Activated CD8-positive, alpha-beta T cell treated with anti-CD3 and anti-CD28 coated beads for 36 hours (primary cell): ENCODE results near the gene SAXO2. TPM values are rescaled to one million over a fixed set of nuclear protein-coding genes. Genes with fewer than 3 reads are reported as not detected.
A peak's percentile ranks its signal among the peaks of the same experiment; 100 is the strongest.
"Not testable (repeated sequence)": the region's sequence is repeated elsewhere in the genome, so short reads cannot be mapped to it uniquely, and the experiment has no call there.

Experiments
- ATAC-seq: fragments of 200-7000 bp; cut with Tn5 transposase; one replicate; pipeline ENCODE4 v1.10.0; 2021; ENCODE audit warnings: mild to moderate bottlenecking, moderate library complexity
- CTCF ChIA-PET: fragments of 350-600 bp; sonication (Branson Sonifier 250); formaldehyde crosslinking; loops from one replicate; lab custom pipeline; 2021; ENCODE audit warnings: antibody characterized with exemption; lab: Charles Lee
- POLR2A ChIA-PET: fragments of 350-600 bp; sonication (Branson Sonifier 250); formaldehyde crosslinking; loops from one replicate; lab custom pipeline; 2021; ENCODE audit warnings: antibody characterized with exemption; lab: Charles Lee
- DNase-seq: peaks from one replicate; pipeline ENCODE4 v3.0.0-alpha.2; 2020
- H3K27ac Mint-ChIP-seq: one replicate; pipeline ENCODE4 v1.8.0; 2021; ENCODE audit warnings: mild to moderate bottlenecking, mixed read lengths
- H3K27me3 Mint-ChIP-seq: one replicate; pipeline ENCODE4 v1.8.0; 2021; ENCODE audit warnings: mixed read lengths
- H3K36me3 Mint-ChIP-seq: one replicate; pipeline ENCODE4 v1.8.0; 2021; ENCODE audit warnings: low read depth, mixed read lengths
- H3K4me1 Mint-ChIP-seq: one replicate; pipeline ENCODE4 v1.8.0; 2021; ENCODE audit warnings: low read depth, mixed read lengths
- H3K4me3 Mint-ChIP-seq: one replicate; pipeline ENCODE4 v1.8.0; 2021; ENCODE audit warnings: mild to moderate bottlenecking, moderate library complexity, mixed read lengths
- H3K9me3 Mint-ChIP-seq: one replicate; pipeline ENCODE4 v1.8.0; 2021; ENCODE audit warnings: mixed read lengths
- intact Hi-C: fragments of 100-400 bp; cut with micrococcal nuclease; formaldehyde crosslinking; loops from one replicate; pipeline ENCODE4 v1.10.0; 2022
- total RNA-seq, 2 experiments: library from RNA; stranded (reverse); gene quantifications; one replicate each; pipeline ENCODE4 v1.2.3, GENCODE V29; 2021
- TF ChIP-seq, protein P1 (sequence below): fragments of 200-600 bp; IDR thresholded peaks from one replicate; pipeline ENCODE4 v1.8.0; 2022; ENCODE audit warnings: antibody characterized with exemption, mild to moderate bottlenecking

SAXO2 gene
- total RNA-seq, 2 experiments from 2014 or later: 1.1 to 2.8 TPM

GRCh38 chr15:82284381-82284780 lies 21.8 kb downstream of the SAXO2 start:
- POLR2A ChIA-PET, H3K27me3 Mint-ChIP-seq, CTCF ChIA-PET, DNase-seq, H3K27ac Mint-ChIP-seq, H3K36me3 Mint-ChIP-seq, intact Hi-C loops, H3K4me3 Mint-ChIP-seq, ATAC-seq: not testable (repeated sequence)
- Mint-ChIP-seq H3K4me1 (peaks cover 27% of the 10 kb centered on the region), H3K9me3 (peaks cover 12% of the 10 kb centered on the region)
- TF ChIP-seq, protein P1, sequence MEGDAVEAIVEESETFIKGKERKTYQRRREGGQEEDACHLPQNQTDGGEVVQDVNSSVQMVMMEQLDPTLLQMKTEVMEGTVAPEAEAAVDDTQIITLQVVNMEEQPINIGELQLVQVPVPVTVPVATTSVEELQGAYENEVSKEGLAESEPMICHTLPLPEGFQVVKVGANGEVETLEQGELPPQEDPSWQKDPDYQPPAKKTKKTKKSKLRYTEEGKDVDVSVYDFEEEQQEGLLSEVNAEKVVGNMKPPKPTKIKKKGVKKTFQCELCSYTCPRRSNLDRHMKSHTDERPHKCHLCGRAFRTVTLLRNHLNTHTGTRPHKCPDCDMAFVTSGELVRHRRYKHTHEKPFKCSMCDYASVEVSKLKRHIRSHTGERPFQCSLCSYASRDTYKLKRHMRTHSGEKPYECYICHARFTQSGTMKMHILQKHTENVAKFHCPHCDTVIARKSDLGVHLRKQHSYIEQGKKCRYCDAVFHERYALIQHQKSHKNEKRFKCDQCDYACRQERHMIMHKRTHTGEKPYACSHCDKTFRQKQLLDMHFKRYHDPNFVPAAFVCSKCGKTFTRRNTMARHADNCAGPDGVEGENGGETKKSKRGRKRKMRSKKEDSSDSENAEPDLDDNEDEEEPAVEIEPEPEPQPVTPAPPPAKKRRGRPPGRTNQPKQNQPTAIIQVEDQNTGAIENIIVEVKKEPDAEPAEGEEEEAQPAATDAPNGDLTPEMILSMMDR: peak; percentile 28

DNA sequence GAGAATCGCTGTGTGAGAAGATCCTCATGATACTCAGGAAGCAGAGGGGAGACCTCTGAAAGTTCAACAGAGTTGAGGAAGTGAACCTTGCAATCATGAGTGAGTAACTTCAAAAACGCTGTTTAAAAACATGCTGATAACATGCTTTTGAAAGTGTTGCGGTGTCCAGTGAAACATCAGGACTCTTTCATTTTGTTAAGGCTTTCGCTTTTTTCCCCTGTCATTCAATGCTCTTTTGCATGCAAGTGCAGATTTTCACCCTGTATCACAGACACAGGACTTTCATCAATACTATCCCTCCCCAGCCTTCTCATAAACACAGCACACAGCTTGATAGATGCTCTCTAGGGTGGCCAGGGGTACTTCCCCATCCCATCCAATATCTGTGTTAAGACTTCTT lies 23.9 kb downstream of the SAXO2 start:
- peak; percentile 89 for ATAC-seq
- peak overlapping the region; percentile 67 for H3K27ac Mint-ChIP-seq
- H3K4me1 Mint-ChIP-seq: peaks cover 30% of the 10 kb centered on the region
- POLR2A ChIA-PET: interaction anchor here (0.6 kb wide), 1 partner anchor 8 kb away, joined by 4 read pairs; no protein-coding TSS in a partner anchor
- H3K36me3 Mint-ChIP-seq, CTCF ChIA-PET, intact Hi-C loops, H3K27me3 Mint-ChIP-seq, DNase-seq: not testable (repeated sequence)
- H3K9me3 Mint-ChIP-seq: peaks cover 18% of the 10 kb centered on the region
- peak overlapping the region; percentile 7 for H3K4me3 Mint-ChIP-seq

GRCh38 chr15:82288202-82288601 lies 25.6 kb downstream of the SAXO2 start:
- H3K4me3 Mint-ChIP-seq, POLR2A ChIA-PET, intact Hi-C loops, H3K36me3 Mint-ChIP-seq, H3K27ac Mint-ChIP-seq, CTCF ChIA-PET, H3K27me3 Mint-ChIP-seq, DNase-seq, ATAC-seq: not testable (repeated sequence)
- Mint-ChIP-seq H3K9me3 (peaks cover 18% of the 10 kb centered on the region), H3K4me1 (peaks cover 30% of the 10 kb centered on the region)

GRCh38 chr15:82292271-82292670 lies 29.7 kb downstream of the SAXO2 start:
- ATAC-seq: no peak
- intact Hi-C loops: no loop called here
- no peak for DNase-seq
- Mint-ChIP-seq H3K27ac (no peak overlapping the region), H3K27me3 (no peaks in the 10 kb centered on the region), H3K9me3 (peaks cover 18% of the 10 kb centered on the region), H3K36me3 (no peaks in the 10 kb centered on the region), H3K4me1 (peaks cover 7% of the 10 kb centered on the region), H3K4me3 (no peak overlapping the region)
- TF ChIP-seq, protein P1: no peak
- POLR2A ChIA-PET: no interaction called here
- CTCF ChIA-PET: interaction anchor here (0.6 kb wide), 1 partner anchor 1290 kb away, joined by 3 read pairs; no protein-coding TSS in a partner anchor

DNA sequence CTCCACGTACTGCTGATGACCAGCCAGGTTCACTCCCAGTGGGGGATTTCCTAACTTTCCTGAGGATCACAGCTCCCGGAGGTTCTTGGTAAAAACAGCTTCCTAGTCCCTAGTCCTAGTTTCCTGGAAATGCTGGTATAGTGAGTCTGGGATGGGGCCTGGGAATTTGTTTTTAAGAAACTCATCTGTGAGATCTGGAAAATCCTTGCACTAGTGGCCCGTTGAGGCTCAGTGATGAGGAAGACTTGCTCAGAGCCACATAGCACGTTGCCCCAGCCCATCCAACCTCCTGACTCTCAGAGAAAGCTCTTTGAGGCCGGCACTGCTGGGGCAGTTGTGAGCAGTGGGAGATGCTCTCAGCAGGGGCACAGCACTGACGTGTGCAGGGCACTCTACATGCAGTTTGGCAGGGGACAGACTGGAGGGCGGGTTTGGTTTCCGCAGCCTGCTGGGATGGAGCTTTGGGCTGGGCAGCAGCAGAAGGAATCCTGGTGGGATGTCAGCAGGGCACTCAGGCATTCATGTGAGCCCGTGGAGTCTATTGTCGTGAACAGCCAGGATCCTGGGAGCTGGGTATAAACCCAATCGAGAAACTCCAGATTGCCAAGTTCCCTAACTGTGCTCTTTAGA lies 31.6 kb downstream of the SAXO2 start:
- no peak for DNase-seq
- Mint-ChIP-seq H3K4me3 (no peak overlapping the region), H3K36me3 (no peaks in the 10 kb centered on the region), H3K27me3 (no peaks in the 10 kb centered on the region), H3K27ac (no peak overlapping the region), H3K4me1 (peaks cover 12% of the 10 kb centered on the region), H3K9me3 (peaks cover 8% of the 10 kb centered on the region)
- ChIA-PET CTCF (no interaction called here), POLR2A (no interaction called here)
- intact Hi-C loops: no loop called here
- ATAC-seq: no peak
- TF ChIP-seq, protein P1: no peak

DNA sequence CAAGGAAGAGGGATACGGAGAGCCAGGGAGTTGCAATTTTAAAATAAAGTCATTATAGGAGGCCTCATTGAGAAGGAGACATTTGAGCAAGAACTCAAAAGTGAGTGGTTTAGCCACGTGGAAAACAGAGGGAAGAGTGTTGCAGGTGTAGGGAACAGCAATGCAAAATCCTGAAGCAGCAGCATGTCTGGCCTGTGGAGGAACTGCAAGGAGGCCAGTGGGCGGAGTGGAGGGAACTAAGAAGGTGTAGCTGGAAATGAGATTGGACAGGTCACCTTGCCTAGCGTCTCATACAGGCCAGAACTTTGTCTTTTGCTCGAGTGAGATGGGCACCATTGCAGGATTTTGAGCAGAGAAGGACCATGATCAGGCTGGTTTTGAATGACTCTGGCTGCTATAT lies 34.9 kb downstream of the SAXO2 start:
- H3K27ac Mint-ChIP-seq: no peak overlapping the region
- TF ChIP-seq, protein P1: no peak
- no peaks in the 10 kb centered on the region for H3K9me3 Mint-ChIP-seq
- DNase-seq (no peak), ATAC-seq (no peak)
- no peaks in the 10 kb centered on the region for H3K36me3 Mint-ChIP-seq
- peaks cover 9% of the 10 kb centered on the region for H3K4me1 Mint-ChIP-seq
- ChIA-PET POLR2A (no interaction called here), CTCF (no interaction called here)
- no peaks in the 10 kb centered on the region for H3K27me3 Mint-ChIP-seq
- intact Hi-C loops: no loop called here
- H3K4me3 Mint-ChIP-seq: no peak overlapping the region
